ENCODE results near the gene PTPN9. TPM values are rescaled to one million over a fixed set of nuclear protein-coding genes. Genes with fewer than 3 reads are reported as not detected.
A peak's percentile ranks its signal among the peaks of the same experiment; 100 is the strongest.
"Not testable (repeated sequence)": the region's sequence is repeated elsewhere in the genome, so short reads cannot be mapped to it uniquely, and the experiment has no call there.

The PTPN9 gene
- polyA plus RNA-seq, 6 donors from 2014 or later = 9.7 to 24.7 (median 15.9) TPM

DNA sequence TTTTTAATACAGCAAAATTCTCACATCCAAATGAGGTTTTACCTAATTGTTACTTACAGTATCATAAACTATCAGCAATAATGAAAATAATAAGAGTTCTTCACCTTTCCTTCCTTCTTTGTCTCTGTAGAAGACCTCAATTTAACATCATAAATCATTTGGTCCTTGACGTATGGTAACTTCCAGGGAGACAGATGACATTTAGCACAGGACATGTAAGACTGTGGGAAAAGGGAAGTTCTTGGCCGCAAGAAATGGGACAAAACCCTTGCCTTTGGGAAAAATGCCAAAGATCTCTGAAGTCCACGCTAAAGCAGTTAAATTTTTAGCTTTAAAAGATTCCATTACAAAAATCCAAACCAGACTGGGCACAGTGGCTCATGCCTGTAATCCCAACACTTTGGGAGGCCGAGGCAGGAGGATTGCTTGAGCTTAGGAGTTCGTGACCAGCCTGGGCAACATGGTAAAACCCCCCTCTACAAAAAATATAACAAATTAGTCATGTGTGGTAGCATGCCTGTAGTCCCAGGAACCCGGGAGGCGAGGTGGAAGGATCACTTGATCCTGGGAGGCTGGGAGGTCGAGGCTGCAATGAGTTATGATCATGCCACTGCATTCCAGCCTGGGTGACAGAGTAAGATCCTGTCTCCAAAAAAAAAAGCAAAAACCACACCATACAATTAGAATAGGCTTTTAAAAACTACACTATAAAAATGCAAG is 8.8 kb downstream of the PTPN9 start:
- no peaks in the 10 kb centered on the region for H3K36me3 Mint-ChIP-seq
- ATAC-seq (ENCODE audit: low read depth in 2 of 2) (no peak), DNase-seq (no peak)
- H3K27me3 Mint-ChIP-seq = no peaks in the 10 kb centered on the region
- H3K9me3 Mint-ChIP-seq = no peaks in the 10 kb centered on the region
- peaks cover 8 to 23% (median 12%) of the 10 kb centered on the region in 3 donors for H3K4me1 Mint-ChIP-seq
- peak overlapping the region in 1 of 8 donors; percentile 21 for H3K4me3 Mint-ChIP-seq
- no peak overlapping the region for H3K27ac Mint-ChIP-seq

DNA sequence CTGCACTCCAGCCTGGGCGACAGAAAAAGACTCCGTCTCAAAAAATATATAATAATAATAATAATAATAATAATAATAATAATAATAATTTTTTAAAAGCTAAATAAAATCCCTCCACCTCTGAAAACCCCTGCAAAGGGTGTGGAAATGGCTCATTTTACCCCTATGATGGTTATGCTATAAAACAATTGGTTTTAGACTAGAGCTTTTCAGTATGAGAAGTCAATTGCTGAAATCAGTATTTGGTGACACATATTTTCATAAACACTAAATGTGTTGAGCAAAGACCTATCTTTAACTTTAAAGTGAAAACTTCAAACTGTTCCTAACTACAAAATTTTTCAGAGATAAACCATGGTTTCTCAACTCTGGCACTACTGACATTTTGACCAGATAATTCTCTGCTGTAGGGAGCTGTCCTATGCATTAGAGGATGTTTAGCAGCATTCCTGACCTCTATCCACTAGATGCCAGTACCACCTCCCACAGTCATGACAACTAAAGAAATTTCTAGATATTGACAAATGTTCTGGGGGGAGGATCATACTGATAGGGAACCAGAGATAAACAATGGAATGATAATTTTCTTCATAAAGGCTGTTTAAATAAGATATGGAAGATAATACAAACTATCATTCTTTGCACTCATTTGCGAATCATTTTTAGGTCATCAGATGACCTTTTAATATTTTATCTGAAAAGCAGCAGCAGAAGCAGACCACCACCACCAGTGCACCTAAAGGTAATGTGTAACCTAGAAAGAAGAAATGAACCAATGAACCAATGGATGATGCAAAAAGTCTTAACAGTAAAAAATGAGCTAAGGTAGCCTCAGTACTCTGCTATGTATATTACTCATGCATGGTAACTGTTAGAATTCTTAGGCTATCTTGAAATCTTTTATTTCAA is 13.8 kb downstream of the PTPN9 start:
- Mint-ChIP-seq H3K36me3 (no peaks in the 10 kb centered on the region), H3K27ac (peak overlapping the region in 1 of 6 donors; percentile 41), H3K4me3 (no peak overlapping the region), H3K27me3 (no peaks in the 10 kb centered on the region), H3K4me1 (no peaks in the 10 kb centered on the region), H3K9me3 (no peaks in the 10 kb centered on the region)
- DNase-seq (no peak), ATAC-seq (ENCODE audit: low read depth in 2 of 2) (no peak)

DNA sequence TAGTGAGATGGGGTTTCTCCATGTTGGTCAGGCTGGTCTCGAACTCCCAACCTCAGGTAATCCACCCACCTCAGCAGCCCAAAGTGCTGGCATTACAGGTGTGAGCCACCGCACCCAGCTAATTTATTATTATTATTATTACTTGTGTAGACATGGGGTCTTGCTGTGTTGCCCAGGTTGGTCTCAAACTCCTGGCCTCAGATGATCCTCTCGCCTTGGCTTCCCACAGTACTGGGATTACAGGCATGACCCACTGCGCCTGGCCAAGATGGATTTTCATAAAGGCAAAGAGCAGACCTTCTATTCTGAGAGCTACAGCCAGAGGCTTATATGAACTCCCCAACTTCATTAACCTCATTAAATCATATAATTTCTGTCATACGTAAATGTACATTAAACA is 17.2 kb downstream of the PTPN9 start:
- Mint-ChIP-seq H3K27me3 (no peaks in the 10 kb centered on the region), H3K36me3 (no peaks in the 10 kb centered on the region), H3K27ac (no peak overlapping the region), H3K4me3 (no peak overlapping the region), H3K4me1 (no peaks in the 10 kb centered on the region), H3K9me3 (no peaks in the 10 kb centered on the region)
- DNase-seq (no peak), ATAC-seq (ENCODE audit: low read depth in 2 of 2) (no peak)

GRCh38 chr15:75559360-75559759 is 19.8 kb downstream of the PTPN9 start:
- not testable (repeated sequence) for ATAC-seq (ENCODE audit: low read depth in 2 of 2); H3K4me3 Mint-ChIP-seq; H3K9me3 Mint-ChIP-seq; H3K27me3 Mint-ChIP-seq; DNase-seq; H3K36me3 Mint-ChIP-seq; H3K4me1 Mint-ChIP-seq
- peak overlapping the region in 1 of 6 donors; percentile 66 for H3K27ac Mint-ChIP-seq

DNA sequence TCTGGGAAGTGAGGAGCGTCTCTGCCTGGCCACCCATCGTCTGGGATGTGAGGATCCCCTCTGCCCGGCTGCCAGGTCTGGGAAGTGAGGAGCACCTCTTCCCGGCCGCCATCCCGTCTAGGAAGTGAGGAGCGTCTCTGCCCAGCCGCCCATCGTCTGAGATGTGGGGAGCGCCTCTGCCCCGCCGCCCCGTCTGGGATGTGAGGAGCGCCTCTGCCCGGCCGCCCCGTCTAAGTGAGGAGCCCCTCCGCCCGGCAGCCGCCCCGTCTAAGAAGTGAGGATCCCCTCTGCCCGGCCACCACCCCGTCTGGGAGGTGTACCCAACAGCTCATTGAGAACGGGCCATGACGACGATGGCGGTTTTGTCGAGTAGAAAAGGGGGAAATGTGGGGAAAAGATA is 20.2 kb downstream of the PTPN9 start:
- not testable (repeated sequence) for H3K9me3 Mint-ChIP-seq; H3K27ac Mint-ChIP-seq; H3K36me3 Mint-ChIP-seq; DNase-seq; H3K4me1 Mint-ChIP-seq; ATAC-seq (ENCODE audit: low read depth in 2 of 2); H3K4me3 Mint-ChIP-seq; H3K27me3 Mint-ChIP-seq

- no peaks in the 10 kb centered on the region for H3K27me3 Mint-ChIP-seq
- no peaks in the 10 kb centered on the region for H3K36me3 Mint-ChIP-seq
- H3K27ac Mint-ChIP-seq = no peak overlapping the region
- no peaks in the 10 kb centered on the region for H3K9me3 Mint-ChIP-seq
- no peak overlapping the region for H3K4me3 Mint-ChIP-seq
- ATAC-seq (ENCODE audit: low read depth in 2 of 2) (no peak), DNase-seq (no peak)
- H3K4me1 Mint-ChIP-seq = peaks cover 0 to 7% (median 0%) of the 10 kb centered on the region in 3 donors
Observed at GRCh38 chr15:75554717-75555116, 24.4 kb downstream of the PTPN9 start.

GRCh38 chr15:75553659-75554058 is 25.5 kb downstream of the PTPN9 start:
- Mint-ChIP-seq H3K27me3 (no peaks in the 10 kb centered on the region), H3K9me3 (peaks cover 0 to 2% (median 0%) of the 10 kb centered on the region in 7 donors), H3K4me1 (peaks cover 0 to 7% (median 3%) of the 10 kb centered on the region in 3 donors), H3K4me3 (no peak overlapping the region), H3K36me3 (no peaks in the 10 kb centered on the region), H3K27ac (no peak overlapping the region)
- DNase-seq = no peak
- no peak for ATAC-seq (ENCODE audit: low read depth in 2 of 2)

- H3K36me3 Mint-ChIP-seq = no peaks in the 10 kb centered on the region
- no peaks in the 10 kb centered on the region for H3K27me3 Mint-ChIP-seq
- peaks cover 0 to 2% (median 0%) of the 10 kb centered on the region in 7 donors for H3K9me3 Mint-ChIP-seq
- DNase-seq = no peak
- H3K4me1 Mint-ChIP-seq = peaks cover 0 to 11% (median 7%) of the 10 kb centered on the region in 3 donors
- no peak overlapping the region for H3K27ac Mint-ChIP-seq
- ATAC-seq (ENCODE audit: low read depth in 2 of 2) = no peak
- H3K4me3 Mint-ChIP-seq = no peak overlapping the region
Observed at GRCh38 chr15:75551091-75551490, 28.0 kb downstream of the PTPN9 start.

DNA sequence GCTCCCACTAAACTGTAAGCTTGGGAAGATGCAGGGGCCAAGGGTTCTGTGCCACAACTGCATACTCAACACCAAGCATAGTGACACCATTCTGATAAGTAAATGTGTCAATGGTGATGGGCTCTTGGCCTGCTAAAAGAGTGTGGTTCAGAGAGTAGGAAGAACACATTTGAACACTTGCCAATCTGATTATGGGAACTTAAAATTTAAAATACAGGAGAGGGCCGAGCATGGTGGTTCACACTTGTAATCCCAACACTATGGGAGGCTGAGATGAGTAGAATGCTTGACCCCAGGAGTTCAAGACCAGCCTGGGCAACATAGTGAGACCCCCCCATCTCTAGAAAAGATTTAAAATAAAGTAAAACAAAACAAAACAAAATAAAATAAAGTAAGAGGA is 34.1 kb downstream of the PTPN9 start:
- H3K9me3 Mint-ChIP-seq = peaks cover 0 to 2% (median 0%) of the 10 kb centered on the region in 7 donors
- H3K4me3 Mint-ChIP-seq = peak overlapping the region in 1 of 8 donors; percentile 35
- no peaks in the 10 kb centered on the region for H3K27me3 Mint-ChIP-seq
- H3K4me1 Mint-ChIP-seq = peaks cover 18 to 29% (median 18%) of the 10 kb centered on the region in 3 donors
- peak overlapping the region in 1 of 6 donors; percentile 49 for H3K27ac Mint-ChIP-seq
- H3K36me3 Mint-ChIP-seq = peaks cover 5 to 7% of the 10 kb centered on the region in 2 donors
- ATAC-seq (ENCODE audit: low read depth in 2 of 2) (no peak), DNase-seq (no peak)

GRCh38 chr15:75544359-75544758 is 34.8 kb downstream of the PTPN9 start:
- H3K36me3 Mint-ChIP-seq = peaks cover 5 to 7% of the 10 kb centered on the region in 2 donors
- DNase-seq = no peak
- no peak overlapping the region for H3K4me3 Mint-ChIP-seq
- no peaks in the 10 kb centered on the region for H3K27me3 Mint-ChIP-seq
- ATAC-seq (ENCODE audit: low read depth in 2 of 2) = no peak
- no peak overlapping the region for H3K27ac Mint-ChIP-seq
- peaks cover 18 to 28% (median 18%) of the 10 kb centered on the region in 3 donors for H3K4me1 Mint-ChIP-seq
- peaks cover 0 to 2% (median 0%) of the 10 kb centered on the region in 7 donors for H3K9me3 Mint-ChIP-seq

- H3K27me3 Mint-ChIP-seq = not testable (repeated sequence)
Observed at GRCh38 chr15:75542949-75543545, 36.1 kb downstream of the PTPN9 start.

GRCh38 chr15:75542386-75542797 is 36.7 kb downstream of the PTPN9 start:
- no peaks in the 10 kb centered on the region for H3K9me3 Mint-ChIP-seq
- peak overlapping the region in 1 of 6 donors; percentile 31 for H3K27ac Mint-ChIP-seq
- no peak overlapping the region for H3K4me3 Mint-ChIP-seq
- H3K4me1 Mint-ChIP-seq = peaks cover 18 to 24% (median 18%) of the 10 kb centered on the region in 3 donors
- ATAC-seq (ENCODE audit: low read depth in 2 of 2) = no peak
- no peak for DNase-seq
- H3K36me3 Mint-ChIP-seq = peaks cover 7 to 15% of the 10 kb centered on the region in 2 donors
- no peaks in the 10 kb centered on the region for H3K27me3 Mint-ChIP-seq

More at GRCh38 chr15:75542949-75543545, 36.1 kb downstream of the PTPN9 start:
- not testable (repeated sequence) for ATAC-seq (ENCODE audit: low read depth in 2 of 2); H3K4me3 Mint-ChIP-seq; H3K9me3 Mint-ChIP-seq; DNase-seq
- H3K4me1 Mint-ChIP-seq = peaks cover 18 to 24% (median 18%) of the 10 kb centered on the region in 3 donors
- H3K27ac Mint-ChIP-seq = peak overlapping the region in 3 of 6 donors; percentile 21 to 74 (median 45)
- H3K36me3 Mint-ChIP-seq = peaks cover 7 to 13% of the 10 kb centered on the region in 2 donors

GRCh38 chr15:75538376-75538775 is 40.7 kb downstream of the PTPN9 start:
- DNase-seq (no peak), ATAC-seq (ENCODE audit: low read depth in 2 of 2) (no peak)
- Mint-ChIP-seq H3K27me3 (no peaks in the 10 kb centered on the region), H3K36me3 (peaks cover 0 to 9% of the 10 kb centered on the region in 2 donors), H3K27ac (peak overlapping the region in 1 of 6 donors; percentile 52), H3K4me3 (no peak overlapping the region), H3K4me1 (peaks cover 7 to 17% (median 15%) of the 10 kb centered on the region in 3 donors), H3K9me3 (no peaks in the 10 kb centered on the region)

Data from naive B cell (primary cell).